Kidney glomerular epithelial cell (primary cell): ENCODE measurements around the gene FOXJ3.

ENCODE experiments used
- DNase-seq: peaks from one replicate; lab custom pipeline; 2025; lab: John Stamatoyannopoulos, UW

The FOXJ3 gene

DNA sequence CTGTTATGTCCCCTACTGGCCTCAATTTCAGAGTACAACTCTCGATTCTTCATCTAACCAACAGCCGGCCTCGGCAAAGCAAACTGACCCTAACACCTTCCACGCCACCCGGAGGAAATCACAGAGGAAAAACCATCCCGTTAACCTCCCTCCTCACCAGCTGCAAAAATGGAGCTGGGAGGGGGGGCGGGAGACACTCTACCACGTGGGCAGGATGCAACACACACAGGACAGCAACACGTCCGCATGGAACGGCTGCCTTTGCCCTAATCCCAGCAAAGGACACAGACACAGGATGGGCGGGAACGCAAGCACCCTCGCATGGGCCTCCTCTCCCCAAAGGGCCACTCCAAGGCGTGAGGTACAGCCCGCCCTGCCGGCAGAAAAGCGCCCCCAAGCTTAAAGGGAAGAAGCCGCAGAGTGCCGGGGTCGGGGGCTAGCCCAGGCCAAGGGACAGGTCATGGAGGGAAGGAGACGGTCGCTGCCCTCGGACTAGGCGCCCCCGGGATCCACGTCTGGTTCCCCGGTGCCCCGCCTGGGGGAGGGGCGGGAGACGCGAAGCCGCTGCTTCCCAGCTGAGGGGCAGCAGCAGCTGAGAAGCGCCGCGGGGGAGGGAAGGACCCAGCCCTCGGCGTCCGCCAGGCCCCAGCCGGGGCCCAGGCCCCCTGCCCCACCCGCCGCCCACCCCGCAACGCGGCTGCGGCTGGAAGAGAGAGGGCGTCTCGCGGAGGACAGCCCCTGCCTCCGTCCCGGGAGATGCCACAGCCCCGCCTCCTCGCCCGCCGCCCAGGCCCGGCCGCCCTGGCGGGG lies 590 bp downstream of the FOXJ3 start:
- peak; percentile 20 for DNase-seq

DNA sequence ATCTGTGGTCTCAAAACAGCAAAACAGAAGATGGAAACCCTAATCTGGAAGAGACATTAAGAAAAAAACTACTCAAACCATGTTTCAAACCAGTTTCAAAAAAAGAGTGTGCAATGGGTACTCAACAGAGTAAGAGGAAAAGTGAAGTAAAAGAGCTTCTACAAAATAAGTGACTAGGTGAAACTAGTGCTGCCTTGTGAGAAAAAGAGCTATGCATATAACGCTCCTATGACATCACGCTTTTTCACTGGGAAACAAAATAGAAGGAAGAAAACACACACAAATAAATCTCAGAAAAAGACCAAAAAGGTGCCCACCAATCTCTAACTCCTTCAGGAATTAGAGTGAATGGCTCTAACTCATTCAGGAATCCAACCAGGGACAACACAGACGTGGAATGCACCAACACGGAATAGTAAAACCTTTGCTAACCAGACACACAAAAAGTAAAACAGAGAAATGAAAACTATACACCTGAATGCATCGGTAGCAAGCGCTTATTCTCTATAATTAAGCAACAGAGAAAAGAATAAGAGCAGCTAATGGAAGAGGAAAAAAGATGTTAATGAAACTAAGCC lies 1.3 kb downstream of the FOXJ3 start:
- no peak for DNase-seq

- no peak for DNase-seq
Observed at GRCh38 chr1:42332877-42333276, 2.2 kb downstream of the FOXJ3 start.

- no peak for DNase-seq
Observed at GRCh38 chr1:42330215-42330614, 4.8 kb downstream of the FOXJ3 start.

- DNase-seq, result no peak
Observed at GRCh38 chr1:42328916-42329496, 6.0 kb downstream of the FOXJ3 start.

DNA sequence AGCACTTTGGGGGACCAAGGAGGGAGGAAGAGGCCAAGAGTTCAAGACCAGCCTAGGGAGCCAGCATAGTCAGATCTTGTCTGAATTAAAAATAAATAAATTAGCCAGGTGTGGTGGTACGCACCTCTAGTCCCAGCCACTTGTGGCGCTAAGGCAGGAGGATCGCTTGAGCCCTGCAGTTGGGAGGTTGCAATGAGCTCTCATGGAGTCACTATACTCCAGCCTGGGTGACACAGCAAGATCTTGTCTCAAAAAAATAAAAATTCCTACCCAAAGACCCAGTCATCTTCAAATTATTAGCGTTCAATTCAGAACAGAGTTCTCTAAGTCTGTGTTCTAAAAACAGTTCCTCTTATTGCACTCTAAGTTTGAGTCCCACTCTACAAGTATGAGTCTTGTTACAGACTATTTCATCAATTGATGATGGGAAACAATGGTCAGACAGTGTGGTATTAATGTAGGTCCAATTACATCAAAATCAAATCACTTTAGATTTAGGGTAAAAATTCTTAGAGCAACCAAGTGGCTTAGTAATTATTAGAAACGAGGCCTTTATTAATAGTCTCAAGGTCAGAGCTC lies 6.9 kb downstream of the FOXJ3 start:
- no peak for DNase-seq

DNA sequence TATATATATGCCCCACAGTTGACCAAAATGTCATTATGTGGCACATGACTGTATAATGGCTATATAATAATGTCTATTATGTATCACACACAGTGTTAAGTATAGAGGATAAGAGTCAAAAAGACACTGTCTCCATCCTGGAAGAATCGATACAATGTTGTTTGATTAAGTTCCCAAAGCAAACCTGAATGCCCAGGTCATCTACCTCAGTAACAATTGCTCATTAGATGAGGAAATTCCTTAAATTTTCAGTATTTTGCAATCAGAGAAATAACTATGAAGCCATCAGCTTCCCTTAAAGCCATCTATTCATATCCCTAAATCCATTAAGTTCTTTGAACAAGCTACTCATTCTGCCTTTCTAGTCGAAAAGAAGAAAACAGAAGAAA lies 10.0 kb downstream of the FOXJ3 start:
- DNase-seq, result no peak

DNA sequence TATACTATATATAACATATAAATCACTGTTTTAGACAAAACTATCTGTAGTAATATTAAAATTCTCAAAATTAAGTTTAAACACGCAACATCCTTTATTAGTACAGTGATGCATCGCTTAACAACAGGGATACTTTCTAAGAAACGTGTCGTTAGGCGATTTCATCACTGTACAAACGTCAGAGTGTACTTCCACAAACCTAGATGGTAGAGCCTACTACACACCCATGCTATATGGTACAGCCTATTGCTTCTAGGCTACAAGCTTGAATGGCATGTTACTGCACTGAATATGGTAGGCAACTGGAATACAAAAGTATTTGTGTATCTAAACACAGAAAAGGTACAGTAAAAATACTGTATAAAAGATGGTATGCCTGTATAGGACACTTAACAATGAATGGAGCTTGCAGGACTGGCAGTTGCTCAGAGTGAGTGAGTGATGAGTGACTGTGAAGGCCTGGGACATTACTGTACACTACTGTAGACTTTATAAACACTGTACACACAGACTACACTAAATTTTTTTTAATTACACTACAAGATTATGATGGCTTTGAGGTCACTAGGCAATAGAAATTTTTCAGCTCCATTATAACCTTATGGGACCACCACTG lies 10.5 kb downstream of the FOXJ3 start:
- no peak for DNase-seq

- DNase-seq, result no peak
Observed at GRCh38 chr1:42323551-42323950, 11.5 kb downstream of the FOXJ3 start.

GRCh38 chr1:42322577-42322976 lies 12.5 kb downstream of the FOXJ3 start:
- DNase-seq, result no peak

DNA sequence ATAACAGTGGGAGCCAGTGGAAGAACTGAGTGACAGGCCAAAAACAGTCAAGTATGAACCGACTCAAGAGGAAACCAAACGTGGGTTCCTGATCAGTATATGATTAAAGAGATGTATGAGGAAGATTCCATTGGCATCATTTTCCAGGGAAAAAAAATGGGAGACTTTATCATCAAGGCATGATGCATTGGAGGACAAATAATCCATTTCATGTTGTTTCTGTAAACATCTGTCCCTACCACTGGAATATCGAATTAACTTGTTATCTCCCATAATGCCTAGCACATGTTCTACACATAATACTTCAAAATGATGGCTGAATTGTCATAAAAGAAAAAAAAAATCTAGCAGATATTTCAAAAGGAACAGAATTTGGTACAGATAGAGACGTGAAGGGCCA lies 13.3 kb downstream of the FOXJ3 start:
- DNase-seq, result no peak

DNA sequence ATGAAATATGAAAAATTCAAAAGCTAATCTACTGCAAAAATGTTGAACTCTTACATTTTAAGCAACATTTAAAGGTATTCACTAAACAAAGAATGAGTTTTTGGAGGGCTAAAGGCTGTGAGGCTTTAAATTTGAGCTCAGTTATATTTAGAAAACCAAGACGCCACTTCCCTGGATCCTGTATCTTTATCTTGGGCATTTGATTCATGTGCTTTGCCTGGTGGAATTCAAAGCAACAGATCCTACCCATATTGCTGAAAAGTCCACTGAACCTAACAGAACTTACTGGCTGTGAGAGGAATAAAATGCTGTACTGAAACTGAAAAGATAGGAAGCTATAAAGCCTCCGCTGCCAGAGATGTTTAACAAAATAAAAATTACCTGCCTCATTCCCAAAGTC lies 14.3 kb downstream of the FOXJ3 start:
- no peak for DNase-seq

- DNase-seq, result no peak
Observed at GRCh38 chr1:42319871-42320484, 15.1 kb downstream of the FOXJ3 start.

DNA sequence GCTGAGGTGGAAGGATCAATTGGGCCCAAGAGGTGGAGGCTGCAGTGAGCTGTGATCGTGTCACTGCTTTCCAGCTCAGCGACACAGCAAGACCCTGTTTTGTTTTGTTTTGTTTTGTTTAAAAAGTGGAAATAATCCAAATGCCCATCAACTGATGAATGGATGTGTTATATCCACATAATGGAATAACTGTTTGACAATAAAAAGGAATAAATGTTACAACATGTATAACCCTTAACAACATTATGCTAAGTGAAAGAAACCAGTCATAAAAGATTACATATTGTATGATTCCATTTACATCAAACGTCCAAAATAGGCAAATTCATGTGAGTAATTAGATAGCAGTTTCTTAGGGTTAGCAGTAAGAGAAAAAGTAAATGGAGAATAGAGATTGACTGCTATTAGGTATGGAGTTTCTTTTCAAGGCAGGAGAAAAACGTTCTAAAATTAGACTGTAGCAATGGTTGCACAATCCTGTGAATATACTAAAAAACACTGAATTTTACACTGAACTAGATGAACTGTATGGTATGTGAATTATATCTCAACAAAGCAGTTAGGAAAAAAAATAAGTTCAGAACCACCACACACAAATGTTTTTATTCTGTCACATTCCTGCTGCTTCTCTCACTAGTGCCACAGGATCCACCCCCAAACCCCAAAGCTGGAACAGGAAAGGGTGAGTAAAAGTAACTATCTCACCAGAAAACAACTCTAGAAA lies 15.7 kb downstream of the FOXJ3 start:
- DNase-seq, result no peak

DNA sequence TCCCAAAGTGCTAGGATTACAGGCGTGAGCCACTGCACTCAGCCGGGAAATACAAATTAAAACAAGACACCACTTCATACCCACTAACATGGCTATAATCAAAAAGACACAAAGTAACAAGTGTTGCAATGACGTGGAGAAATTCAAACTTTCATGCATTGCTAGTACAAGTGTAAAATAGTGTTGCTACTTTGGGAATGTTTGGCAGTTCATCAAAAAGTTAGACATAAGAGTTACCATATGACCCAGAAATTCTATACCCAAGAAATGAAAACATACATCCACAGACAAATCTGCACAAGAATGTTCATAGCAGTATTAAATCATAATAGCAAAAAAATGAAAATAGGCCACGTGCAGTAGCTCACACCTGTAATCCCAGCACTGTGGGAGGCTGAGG lies 16.4 kb downstream of the FOXJ3 start:
- no peak for DNase-seq

GRCh38 chr1:42317308-42317707 lies 17.7 kb downstream of the FOXJ3 start:
- no peak for DNase-seq

DNA sequence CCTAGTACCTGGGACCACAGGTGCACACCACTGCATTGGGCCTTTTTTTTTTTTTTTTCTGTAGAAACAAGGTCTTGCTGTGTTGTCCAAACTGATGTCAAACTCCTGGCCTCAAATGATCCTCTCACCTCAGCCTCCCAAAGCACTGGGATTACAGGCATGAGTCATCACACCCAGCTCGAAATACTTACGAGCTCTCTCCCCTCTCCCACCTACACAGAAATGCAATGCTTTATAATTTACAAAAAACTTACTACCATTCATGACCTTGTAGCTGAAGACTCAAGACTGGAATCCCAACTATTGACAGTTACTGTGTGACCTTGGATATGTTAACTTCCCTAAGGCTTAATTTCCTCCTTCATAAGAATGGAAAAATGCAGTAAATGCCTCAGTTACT lies 18.7 kb downstream of the FOXJ3 start:
- DNase-seq, result no peak

GRCh38 chr1:42315500-42315899 lies 19.5 kb downstream of the FOXJ3 start:
- DNase-seq, result no peak

DNA sequence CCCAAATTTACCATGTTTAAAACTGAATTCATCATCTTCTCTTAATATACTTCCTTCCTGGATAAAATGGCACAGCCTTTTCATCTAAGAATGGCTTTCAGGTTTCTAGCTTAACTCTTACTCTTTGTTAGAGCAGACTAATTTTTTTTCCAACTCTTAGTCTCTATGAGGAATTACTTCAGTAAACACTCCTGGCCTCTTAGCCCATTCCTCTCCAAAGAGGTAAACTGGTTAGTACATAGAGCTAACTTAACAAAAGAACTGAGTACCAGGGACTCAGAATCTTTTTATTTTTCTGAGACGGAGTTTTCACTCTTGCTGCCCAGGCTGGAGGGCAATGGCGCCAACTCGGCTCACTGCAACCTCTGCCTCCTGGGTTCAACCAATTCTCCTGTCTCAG lies 21.1 kb downstream of the FOXJ3 start:
- no peak for DNase-seq

- no peak for DNase-seq
Observed at GRCh38 chr1:42312576-42313212, 22.3 kb downstream of the FOXJ3 start.

GRCh38 chr1:42311897-42312296 lies 23.1 kb downstream of the FOXJ3 start:
- DNase-seq, result no peak
